ENCODE measurements around the gene BMP6.

BMP6 gene

DNA sequence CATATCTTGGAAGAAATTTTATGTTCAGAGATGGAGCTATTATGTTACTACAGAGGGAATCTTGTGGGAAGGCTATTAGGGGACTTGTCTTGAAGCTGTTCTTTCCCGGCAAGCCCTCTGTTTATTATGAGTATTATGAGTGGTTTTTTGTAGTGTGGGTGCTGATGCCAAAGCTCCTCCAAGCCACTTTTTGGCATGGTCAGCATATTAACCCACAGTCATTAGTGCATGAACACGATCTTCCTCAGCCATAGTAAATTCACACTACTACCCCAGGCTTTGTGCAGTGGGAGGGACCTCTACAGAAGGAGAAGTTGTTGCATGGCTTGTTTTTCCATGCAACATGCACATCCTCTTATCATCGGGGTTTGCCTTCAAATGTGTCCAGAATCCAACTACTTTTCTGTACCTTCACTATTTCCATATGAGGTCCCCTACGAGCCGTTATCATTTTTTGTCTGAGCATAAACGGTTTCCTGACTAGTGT, 6.5 kb upstream of the BMP6 start:
- no peak for DNase-seq (ENCODE audit: low read depth in 2 of 2)

DNA sequence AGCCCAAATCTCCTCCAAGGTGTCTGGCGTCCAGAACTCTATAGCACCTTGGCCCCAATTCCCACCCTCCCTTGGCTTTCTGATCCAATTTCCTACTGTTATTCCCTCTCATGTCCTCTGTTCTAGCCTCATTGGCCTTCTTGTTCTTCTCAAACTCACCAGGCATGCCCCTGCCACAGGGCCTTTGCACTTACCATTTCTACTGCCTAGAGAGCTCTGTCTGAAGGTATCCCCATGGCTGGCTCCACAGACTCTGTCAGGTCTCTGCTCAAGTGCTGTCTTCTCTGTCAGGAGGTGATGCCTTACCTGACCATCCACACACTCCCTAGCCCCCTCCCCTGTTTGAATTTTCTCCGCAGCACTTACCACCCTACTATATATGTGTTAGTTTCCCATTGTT, 5.6 kb upstream of the BMP6 start:
- DNase-seq (ENCODE audit: low read depth in 2 of 2) = no peak

DNA sequence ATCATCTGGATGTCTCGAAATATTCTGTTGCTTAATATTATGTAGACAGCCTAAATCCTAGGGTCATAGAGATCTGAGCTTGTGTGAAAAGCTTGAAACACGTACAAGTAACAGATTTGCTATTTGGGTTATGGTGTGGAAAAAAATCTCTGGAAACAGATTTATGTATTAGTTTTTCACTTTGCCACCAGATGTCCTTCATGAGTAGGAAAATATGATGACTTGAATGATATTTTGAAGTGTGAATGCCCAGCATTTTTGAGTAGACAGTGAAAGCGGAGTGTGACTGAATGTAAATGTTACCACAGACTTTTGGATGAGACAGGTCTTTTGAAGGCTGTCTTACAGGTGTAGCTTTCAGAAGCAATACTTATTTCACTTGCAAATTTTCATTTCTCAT, 4.2 kb upstream of the BMP6 start:
- DNase-seq (ENCODE audit: low read depth in 2 of 2) = peak; percentile 26 to 28

DNA sequence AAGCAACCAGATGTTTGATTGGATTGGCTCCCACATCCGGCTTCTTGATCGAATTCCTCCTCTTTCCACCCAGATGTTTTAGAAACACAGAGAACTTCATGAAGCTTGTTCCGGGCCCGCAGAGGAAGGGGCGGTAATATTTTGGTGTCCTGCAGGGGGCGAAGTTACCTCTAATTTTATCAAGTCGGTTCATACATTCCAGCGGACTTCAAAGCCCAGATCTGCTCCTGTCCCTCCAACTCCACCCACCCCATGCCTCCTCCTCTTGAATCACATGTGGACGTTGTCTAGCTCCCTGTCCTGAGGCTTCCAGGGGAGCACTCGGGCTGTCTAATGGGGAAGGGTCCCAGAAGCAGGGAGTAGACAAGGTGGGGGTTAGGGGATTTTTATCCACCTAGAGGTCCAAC, 2.9 kb upstream of the BMP6 start:
- peak; percentile 60 to 65 for DNase-seq (ENCODE audit: low read depth in 2 of 2)

DNA sequence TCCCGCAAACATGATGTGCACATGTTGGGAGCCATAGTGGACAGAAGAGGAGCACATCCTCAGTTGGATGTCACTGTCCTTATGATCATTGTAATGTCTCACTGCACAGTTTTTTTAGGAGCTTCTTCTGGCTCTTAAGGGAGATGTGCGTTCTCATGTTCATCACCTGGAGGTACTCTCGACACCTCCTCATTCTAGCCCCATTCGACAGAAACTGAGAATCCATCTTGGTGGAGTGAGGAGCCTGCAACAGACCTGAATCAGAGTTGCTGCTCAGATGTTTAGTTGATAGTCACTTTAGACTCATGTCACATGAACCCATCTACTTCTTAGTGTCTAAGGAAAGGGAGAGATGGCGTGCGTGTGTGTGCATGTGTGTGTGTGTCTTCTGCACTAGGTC, 2.3 kb upstream of the BMP6 start:
- DNase-seq (ENCODE audit: low read depth in 2 of 2) = no peak

DNA sequence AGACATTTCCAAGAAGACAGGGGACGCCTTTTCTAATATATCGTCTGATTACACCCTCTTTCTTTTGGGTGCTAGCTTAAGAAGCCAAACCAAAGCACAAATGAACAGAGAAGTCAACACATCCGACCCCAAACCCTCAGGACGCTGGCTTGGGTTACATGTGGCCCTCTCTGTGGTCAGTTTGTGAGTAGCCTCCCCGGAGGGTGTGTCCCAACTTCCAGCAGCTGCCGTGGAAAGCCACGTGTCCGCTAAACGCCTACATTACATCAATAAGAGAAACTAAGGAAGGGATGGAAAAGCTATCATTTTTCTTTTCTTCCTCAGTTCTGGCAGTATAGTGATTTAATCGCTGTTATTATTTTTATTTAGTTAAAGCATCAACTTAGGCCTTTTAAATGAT, 487 bp upstream of the BMP6 start:
- no peak for DNase-seq (ENCODE audit: low read depth in 2 of 2)

DNA sequence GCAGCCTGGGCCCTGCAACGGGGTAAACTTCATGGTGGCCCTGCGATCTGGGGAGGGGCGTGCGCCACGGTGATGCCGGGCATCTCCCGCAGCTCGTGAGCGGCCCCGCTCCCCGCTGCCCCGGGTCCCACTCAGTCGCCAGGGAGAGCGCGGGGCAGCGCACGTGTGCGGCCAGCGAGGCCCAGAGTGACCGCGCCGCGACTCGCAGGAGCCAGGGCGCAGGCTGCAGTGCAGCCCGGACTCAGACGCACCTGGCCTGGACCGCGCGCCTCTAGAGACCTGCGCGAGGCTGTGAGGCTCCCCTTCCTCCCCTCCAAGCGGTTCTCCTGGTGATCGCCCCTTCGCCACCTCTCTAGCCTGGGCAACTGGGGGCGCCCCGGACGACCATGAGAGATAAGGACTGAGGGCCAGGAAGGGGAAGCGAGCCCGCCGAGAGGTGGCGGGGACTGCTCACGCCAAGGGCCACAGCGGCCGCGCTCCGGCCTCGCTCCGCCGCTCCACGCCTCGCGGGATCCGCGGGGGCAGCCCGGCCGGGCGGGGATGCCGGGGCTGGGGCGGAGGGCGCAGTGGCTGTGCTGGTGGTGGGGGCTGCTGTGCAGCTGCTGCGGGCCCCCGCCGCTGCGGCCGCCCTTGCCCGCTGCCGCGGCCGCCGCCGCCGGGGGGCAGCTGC, 652 bp downstream of the BMP6 start:
- DNase-seq (ENCODE audit: low read depth in 2 of 2) = no peak

DNA sequence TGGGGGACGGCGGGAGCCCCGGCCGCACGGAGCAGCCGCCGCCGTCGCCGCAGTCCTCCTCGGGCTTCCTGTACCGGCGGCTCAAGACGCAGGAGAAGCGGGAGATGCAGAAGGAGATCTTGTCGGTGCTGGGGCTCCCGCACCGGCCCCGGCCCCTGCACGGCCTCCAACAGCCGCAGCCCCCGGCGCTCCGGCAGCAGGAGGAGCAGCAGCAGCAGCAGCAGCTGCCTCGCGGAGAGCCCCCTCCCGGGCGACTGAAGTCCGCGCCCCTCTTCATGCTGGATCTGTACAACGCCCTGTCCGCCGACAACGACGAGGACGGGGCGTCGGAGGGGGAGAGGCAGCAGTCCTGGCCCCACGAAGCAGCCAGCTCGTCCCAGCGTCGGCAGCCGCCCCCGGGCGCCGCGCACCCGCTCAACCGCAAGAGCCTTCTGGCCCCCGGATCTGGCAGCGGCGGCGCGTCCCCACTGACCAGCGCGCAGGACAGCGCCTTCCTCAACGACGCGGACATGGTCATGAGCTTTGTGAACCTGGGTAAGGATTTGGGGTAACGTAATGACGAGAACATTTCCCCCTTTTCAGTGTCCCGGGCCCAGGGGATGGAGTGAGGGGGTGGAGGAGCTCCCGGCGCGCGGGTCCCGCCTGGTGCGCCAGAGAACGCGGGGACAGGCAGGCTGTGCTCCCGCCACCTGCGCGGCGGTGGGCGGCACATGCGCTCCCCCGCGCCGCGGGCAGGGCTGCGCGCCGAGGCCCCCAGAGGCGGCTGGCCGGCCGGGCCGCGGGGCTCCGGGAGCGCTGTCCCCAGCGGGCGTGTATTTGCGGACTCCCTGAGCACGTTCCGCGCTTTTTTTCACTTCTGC, 1.4 kb downstream of the BMP6 start:
- DNase-seq (ENCODE audit: low read depth in 2 of 2) = no peak

DNA sequence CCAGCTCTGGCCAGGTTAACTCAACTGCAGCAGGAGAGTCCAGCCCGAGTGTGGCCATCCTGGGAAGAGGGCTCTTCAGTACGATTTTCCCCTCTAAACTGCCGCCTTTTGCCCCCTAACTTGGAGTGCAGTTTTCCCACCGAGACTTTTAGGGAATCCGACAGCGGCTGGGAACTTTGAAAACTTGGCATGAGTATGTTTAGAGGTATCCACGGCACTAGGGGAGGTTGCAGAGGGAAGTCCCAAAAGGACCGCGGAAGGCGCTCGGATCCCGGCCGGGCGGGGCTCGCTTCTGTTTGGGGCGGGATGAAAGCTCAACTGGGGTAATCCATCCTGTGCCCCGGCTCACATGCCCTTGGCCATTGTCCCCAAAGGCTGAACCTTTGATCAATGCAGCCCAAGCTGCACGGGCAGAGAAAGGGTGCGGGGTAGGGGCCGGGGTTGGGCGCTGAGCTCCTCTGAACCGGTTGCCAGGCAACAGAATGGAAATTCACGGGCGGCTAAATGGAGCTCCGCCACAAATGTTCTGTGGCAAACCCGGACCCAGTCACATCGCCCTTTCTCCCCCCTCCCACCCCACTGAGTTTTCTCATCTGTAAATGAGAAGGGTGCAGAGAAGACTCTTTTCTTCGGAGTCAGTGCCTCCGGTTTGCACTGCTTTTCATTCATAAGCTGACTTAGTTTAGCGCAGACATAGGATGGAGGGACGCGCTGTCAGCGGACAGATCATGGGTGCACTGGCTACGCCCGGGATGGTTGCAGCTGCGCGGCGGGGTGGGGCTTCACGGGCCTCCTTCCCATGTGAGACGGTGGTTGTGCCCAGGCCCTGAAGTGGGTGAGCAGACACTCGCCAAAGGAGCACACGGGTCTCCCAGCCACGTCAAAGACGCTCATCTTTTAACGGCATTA, 2.3 kb downstream of the BMP6 start:
- DNase-seq (ENCODE audit: low read depth in 2 of 2) = no peak

DNA sequence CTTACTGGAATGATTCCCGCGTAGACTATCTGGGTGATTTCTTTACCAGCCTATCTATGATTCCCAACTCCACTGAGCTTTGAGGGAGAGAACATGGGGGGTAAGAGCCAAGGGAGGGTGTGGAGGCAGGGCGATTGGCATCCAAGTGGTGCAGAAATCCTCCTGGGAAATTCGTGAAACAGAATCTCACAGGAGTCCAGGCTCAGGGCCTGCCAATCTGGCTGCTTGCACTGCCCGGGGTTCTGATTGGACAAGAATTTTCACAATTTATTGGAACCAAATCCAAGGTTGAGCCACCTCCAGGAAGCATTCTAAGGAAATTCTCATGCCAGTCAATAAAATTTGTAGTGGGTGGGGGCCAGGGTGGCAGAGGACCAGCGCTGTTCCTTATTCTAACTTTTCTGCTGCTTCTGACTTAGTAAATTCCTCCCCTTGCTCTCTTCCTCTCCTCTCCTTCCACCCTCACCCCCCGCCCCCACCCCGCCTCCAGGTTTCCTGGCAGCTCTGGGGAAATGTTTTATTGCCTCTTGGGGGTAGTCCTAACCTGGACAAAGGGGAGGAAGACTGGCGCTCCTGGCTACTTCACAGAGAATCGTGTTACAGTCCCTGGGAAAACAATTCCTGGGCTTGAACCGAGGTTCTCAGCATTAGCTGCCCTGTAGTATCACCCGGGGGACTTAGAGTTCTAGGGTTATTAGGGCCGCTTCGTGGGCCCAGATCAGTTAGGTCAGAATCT, 3.1 kb downstream of the BMP6 start:
- DNase-seq (ENCODE audit: low read depth in 2 of 2) = no peak

DNA sequence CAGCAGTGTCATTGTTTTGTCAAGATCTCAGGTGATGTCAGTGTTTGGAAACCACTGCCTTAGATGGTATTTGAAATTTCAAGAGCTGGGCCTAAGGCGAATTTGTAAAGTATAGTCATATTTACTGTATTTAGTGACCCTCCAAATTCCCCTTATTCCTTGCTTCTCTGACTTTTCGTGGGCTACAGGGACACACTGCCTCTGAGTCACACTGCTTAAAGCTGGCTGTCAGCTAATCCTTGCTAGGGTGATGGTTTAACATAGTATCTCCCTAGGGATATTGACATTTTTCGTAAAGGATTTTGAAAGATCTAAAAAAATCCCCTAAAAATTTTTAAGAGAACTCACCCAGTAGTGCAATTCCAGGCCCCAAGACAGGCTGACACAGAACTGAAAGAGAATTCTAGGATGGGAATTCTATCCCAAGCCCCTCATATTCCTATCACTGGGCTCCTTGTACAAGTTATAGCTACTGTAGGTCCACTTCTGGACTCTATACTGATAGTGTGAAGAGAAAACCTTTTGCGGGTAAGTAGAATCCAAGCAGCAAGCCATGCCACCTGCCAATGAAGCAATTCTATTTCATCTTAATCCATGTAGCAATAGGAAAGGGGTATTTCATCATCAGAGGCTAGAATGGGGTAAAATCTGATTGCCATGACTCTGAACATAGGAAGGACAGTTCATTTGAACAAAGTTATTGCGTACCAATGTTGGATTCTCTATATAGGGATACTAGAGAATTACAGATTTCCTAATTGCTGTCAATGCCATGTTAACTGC, 4.3 kb downstream of the BMP6 start:
- DNase-seq (ENCODE audit: low read depth in 2 of 2) = no peak

DNA sequence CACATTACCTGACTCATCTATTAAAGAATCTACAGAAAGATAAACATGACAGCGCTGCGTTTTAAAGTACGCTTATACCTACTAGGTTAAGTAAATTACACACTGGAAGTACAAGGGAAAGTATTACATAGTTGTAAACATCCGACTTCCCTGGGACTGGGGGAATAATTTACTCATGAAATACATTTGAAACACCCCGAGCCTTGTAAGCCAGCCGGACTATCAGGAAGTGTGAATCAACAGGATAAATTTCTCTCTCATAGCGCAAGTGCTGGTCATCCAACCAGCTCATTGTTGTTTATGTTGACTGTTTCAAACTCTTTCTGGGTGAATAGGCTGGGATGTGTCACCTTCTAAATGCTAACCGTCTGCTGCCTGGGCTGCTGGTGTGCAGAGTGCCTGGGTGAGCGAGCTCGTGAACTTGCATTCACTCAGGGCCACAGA, 4.9 kb downstream of the BMP6 start:
- DNase-seq (ENCODE audit: low read depth in 2 of 2) = peak; percentile 31 to 43

DNA sequence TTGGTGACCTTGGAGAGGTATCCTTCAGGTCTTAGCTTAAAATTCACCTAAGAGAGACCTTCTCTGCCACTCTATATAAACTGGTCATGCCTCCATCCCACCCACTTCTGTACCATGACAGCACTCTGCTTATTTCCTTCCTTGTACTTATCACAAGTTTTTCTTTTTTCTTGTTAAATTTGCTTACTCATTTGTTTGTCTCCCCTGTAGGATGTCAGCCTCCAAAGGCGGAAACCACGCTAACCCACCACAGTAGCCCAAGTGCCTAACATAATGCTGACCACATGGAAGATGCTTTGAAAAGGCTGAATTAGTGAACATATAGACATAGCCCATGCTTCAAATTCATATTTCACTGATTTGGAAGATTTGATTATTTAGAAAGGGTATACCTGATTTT, 5.4 kb downstream of the BMP6 start:
- DNase-seq (ENCODE audit: low read depth in 2 of 2) = no peak

DNA sequence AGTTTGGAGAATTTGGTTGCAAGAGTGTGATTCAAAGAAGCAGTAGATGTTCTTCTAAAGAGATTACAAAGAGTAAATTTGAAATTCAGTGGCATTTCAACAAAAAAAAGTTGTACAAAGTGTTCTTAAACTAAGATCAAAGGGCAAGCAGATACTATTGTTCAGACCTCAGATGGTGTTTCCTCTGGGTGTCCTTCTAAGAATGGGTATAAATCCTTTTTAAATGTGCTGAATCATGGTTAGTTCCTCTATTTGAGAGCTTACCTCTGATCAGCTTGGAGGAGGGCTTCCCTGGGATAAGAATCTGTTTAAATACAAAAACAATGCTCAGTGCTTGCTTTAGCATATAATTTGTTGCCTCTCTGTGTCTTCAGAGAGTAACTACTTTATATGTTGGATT, 6.3 kb downstream of the BMP6 start:
- no peak for DNase-seq (ENCODE audit: low read depth in 2 of 2)

DNA sequence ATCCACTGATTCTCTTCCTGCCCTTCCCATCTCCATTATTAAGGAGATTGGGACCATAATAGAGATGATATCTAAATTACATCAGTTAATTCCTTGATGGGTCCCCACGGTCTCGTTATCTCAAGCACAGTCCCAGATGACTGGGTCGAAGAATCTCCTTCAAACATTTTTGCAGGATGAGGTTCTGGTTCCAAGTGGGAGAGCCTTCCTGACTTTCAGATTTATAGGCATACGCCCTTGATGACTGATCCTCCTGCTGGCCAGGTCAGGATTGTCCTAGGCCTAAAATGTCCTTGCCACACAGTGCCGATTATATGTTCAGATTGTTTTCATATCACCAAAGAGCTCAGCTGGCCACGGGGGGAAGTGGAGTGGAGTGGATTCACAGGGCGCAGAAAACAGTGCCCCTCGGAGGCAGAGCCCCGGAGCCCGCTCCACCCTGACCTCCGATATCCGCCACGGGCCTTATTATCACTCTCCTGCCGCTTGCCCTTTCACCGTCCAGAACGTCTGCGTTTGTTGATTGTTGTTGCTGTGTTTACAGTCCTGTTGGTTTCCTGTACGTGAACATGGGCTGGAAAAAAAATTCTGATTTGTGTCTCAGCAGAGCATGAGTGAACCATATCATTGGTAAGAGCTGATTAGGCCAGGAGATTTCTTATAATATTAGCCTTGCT, 8.9 kb downstream of the BMP6 start:
- DNase-seq (ENCODE audit: low read depth in 2 of 2) = no peak

DNA sequence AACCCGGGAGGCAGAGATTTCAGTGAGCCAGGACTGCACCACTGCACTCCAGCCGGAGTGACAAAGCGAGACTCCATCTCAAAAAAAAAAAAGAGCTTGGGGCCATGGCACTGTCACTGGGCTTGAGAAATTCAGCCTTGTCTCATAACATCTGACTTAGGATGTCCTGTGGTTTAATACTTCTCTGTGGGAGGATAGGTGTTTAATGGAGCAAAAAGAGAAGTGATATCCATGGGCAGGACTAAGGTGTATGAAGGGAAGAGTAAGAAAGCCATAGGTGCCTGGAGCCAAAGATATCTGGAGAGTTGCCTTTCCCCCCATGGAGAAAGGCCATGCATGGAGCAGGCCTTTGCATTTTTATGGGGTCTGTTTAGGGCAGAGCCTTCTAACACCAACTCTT, 11.2 kb downstream of the BMP6 start:
- no peak for DNase-seq (ENCODE audit: low read depth in 2 of 2)

DNA sequence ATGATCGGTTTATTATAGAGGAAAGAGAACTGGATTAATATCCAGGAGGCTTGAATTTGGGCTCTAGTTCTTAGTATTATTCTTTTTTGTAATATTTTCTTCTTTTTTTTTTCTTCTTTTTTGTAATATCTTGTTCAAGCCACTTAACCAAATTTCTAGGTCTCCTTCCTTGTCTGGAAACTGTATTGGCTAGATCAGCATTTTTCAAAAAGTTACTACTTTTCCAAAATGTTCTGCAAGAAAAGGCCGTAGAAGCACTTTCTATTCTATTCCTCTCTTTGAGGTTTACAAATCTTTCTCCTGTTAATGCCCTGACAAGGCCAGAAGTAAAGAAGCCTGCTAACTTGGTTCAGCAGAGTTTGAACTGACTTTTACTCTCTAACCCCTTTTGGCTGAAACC, 12.0 kb downstream of the BMP6 start:
- no peak for DNase-seq (ENCODE audit: low read depth in 2 of 2)

DNA sequence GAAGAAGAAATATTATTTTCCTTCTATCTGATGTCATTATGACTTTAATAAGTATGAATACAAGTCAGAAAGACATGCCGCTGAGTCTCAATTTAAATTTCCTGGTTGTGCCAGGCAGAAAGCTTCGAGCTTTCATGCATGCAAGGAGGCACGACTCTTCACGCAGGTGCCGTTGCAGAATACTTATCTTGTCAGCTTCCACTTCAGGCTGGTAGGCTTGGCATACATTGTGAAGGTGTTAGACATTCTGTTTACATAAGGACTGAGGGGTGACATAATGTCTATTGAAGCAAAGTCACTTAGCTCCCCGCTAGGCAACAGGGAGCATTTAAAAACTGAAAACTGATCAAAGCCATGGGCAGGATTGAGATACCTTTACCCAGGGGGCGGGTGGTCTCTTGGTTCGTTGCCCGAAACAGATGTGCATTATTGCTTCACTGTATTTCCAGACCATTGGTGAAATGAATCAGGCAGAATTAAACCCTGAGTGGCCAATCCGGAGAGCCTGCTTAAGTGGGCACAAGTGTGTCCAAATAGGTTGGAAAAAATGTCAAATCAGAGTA, 16.4 kb downstream of the BMP6 start:
- DNase-seq (ENCODE audit: low read depth in 2 of 2) = no peak

DNA sequence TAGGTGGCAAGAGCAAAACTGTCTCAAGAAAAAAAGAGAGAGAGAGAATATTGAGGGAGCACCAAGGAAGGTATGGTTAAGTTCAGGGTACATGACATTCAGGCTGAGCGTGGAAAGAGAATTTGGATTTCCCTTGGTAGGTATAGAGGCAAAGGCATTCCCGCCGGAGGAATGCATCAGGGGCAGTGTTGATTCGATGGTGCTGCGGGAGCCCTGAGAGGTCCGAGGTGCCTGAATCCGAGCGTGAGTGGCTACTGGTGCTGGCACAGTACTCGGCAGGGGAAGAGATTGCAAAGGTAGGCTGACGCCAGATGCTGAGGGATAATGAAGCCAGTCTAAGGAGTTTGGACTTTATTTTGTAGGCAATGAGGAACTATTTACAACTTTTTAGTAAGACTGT, 20.0 kb downstream of the BMP6 start:
- no peak for DNase-seq (ENCODE audit: low read depth in 2 of 2)

DNA sequence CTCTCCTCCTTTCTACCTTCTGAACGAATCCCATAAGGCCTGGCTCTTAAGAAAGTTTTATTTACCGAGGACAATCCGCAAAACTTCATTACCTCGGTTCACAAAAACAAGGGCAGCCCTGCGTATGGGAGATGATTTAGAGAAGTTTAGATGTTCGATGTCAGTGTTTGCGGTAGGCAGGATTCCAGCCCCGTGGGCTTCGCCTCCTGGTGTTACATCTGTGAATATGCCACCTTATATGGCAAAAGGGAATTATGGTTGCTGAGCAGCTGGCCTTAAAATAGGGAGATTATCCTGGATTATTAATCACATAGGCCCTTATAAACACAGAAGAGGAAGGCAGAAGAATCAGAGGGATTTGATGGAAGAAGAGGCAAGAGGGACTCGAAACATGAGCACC, 21.1 kb downstream of the BMP6 start:
- DNase-seq (ENCODE audit: low read depth in 2 of 2) = no peak
